ENCODE measurements around the gene THADA. TPM values are rescaled to one million over a fixed set of nuclear protein-coding genes. Genes with fewer than 3 reads are reported as not detected.

THADA gene
- total and polyA plus RNA-seq, 12 donors: 7.5 to 18.0 (median 15.2) TPM

DNA sequence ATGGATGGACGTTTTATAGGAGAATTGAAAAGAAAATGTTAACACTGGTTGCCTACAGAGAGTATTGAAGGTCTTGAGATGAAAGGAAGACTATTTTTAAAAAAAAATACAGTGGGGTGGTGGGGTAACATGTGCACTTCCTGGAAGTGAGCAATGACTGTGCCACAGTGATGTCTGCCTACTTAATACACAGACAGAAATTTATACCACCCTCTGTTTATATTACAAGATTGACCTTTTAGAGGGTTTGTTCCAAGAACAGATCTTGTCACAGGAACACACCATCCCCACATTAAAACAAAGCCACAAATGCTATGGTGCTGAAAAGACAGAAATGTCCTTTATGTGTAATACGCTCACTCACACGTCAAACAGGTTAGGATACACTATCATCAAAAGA lies 87.6 kb downstream of the THADA start:
- WGBS, 2 donors: 77 to 94% methylated on average over 3 of the region's 3 CpGs

DNA sequence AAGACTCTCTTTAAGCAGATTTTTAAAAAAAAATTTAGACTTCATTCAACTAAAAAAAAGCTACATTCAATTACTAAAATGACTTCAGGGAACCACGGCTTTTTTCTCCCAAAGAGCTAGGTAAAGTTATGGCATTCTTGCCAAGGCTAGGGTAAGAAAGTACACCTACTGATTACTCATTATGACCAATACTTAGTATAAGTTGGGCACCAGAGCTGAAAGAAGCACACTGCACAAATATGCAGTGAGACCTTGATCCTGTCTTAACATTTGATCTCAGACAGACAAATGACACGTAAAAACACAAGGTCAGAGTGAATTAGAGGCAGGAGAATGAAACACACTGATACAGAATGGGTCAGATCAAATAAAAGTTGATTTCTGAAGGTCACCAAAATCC lies 88.7 kb downstream of the THADA start:
- DNase-seq (no peak), ATAC-seq (no peak)
- TF ChIP-seq, protein P1, sequence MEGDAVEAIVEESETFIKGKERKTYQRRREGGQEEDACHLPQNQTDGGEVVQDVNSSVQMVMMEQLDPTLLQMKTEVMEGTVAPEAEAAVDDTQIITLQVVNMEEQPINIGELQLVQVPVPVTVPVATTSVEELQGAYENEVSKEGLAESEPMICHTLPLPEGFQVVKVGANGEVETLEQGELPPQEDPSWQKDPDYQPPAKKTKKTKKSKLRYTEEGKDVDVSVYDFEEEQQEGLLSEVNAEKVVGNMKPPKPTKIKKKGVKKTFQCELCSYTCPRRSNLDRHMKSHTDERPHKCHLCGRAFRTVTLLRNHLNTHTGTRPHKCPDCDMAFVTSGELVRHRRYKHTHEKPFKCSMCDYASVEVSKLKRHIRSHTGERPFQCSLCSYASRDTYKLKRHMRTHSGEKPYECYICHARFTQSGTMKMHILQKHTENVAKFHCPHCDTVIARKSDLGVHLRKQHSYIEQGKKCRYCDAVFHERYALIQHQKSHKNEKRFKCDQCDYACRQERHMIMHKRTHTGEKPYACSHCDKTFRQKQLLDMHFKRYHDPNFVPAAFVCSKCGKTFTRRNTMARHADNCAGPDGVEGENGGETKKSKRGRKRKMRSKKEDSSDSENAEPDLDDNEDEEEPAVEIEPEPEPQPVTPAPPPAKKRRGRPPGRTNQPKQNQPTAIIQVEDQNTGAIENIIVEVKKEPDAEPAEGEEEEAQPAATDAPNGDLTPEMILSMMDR (IDR thresholded peaks at IDR 0.05): no peak
- no peaks in the 10 kb centered on the region for H3K27me3 ChIP-seq
- no peaks in the 10 kb centered on the region for H3K9me3 ChIP-seq
- intact Hi-C loops (cut with DNase I): no loop called here
- H3K36me3 ChIP-seq: peaks cover 0 to 46% (median 9%) of the 10 kb centered on the region in 9 donors
- no peak overlapping the region for H3K4me3 ChIP-seq
- H3K27ac ChIP-seq: no peak overlapping the region
- peaks cover 0 to 8% (median 0%) of the 10 kb centered on the region in 9 donors for H3K4me1 ChIP-seq
- 91 to 94% methylated on average over 2 of the region's 2 CpGs for WGBS, 2 donors

More for the DNA sequence above, 87.6 kb downstream of the THADA start:
- H3K36me3 ChIP-seq: peaks cover 0 to 50% (median 9%) of the 10 kb centered on the region in 9 donors
- H3K27ac ChIP-seq: no peak overlapping the region
- intact Hi-C loops (cut with DNase I): no loop called here
- H3K4me1 ChIP-seq: peaks cover 0 to 19% (median 4%) of the 10 kb centered on the region in 9 donors
- no peaks in the 10 kb centered on the region for H3K27me3 ChIP-seq
- no peak for DNase-seq
- H3K9me3 ChIP-seq: no peaks in the 10 kb centered on the region
- ATAC-seq: no peak
- no peak overlapping the region for H3K4me3 ChIP-seq
- TF ChIP-seq, protein P1 (IDR thresholded peaks at IDR 0.05): no peak

DNA sequence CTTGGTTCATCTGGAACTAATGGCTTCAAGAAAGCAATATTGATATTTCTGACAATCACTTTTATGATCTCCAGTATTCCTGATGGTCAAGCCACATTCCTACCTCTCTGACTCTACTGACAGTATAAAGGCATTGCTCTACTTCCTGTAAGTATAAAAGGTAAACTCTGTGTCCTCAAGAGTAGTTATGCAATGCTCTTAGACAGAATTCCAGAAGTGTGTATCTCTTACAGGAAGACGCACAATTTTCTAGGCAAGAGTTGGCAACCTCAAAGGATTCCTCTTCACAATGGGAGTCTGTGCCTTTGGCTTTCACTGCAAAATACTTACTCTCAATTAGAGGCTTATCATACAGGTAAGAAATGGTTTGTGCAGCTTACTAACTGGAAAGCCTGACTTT lies 100.1 kb downstream of the THADA start:
- no peak for DNase-seq
- Histone ChIP-seq H3K4me3 (no peak overlapping the region), H3K9me3 (no peaks in the 10 kb centered on the region), H3K27ac (no peak overlapping the region), H3K4me1 (peaks cover 0 to 5% (median 0%) of the 10 kb centered on the region in 9 donors), H3K36me3 (peaks cover 0 to 38% (median 5%) of the 10 kb centered on the region in 9 donors), H3K27me3 (no peaks in the 10 kb centered on the region)
- TF ChIP-seq, protein P1 (IDR thresholded peaks at IDR 0.05): no peak
- ATAC-seq: no peak
- 60 to 76% methylated on average over 1 of the region's 1 CpG for WGBS, 2 donors
- intact Hi-C loops (cut with DNase I): no loop called here

DNA sequence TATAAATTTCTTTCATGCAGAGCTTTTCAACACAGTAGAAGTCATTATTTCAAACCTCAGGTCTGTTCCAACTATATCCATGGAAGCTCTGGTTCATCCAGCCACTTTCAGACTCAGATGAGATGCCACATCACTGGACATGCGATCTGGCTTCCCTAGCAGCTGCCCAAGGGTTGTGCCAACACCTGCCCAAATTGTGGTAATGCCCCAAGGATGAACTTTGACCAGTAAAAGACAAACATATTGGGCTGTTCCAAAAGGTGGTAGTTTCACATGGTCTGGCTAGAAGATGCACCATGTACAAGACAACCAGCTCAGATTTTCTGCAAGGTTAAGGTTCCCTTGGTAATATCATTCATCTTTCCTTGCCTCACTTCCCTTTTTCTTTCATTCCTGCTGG lies 101.9 kb downstream of the THADA start:
- 98 to 100% methylated on average over 1 of the region's 1 CpG for WGBS, 2 donors
- Histone ChIP-seq H3K9me3 (no peaks in the 10 kb centered on the region), H3K36me3 (peaks cover 0 to 34% (median 5%) of the 10 kb centered on the region in 9 donors), H3K27ac (no peak overlapping the region), H3K4me3 (no peak overlapping the region), H3K27me3 (no peaks in the 10 kb centered on the region), H3K4me1 (peaks cover 0 to 5% (median 0%) of the 10 kb centered on the region in 9 donors)
- no peak for DNase-seq
- intact Hi-C loops (cut with DNase I): loop anchor here in 1 of 10 donors (5.0 kb wide), 1 partner anchor 252 kb away; no protein-coding TSS in a partner anchor
- TF ChIP-seq, protein P1 (IDR thresholded peaks at IDR 0.05): no peak
- no peak for ATAC-seq

All from heart right ventricle (tissue), 16 donors.